ENCODE data around the gene SPDYC. TPM values are rescaled to one million over a fixed set of nuclear protein-coding genes. Genes with fewer than 3 reads are reported as not detected.

The SPDYC gene
- total and polyA plus RNA-seq, 2 of the 13 experiments (the other 11 are each of a cell fraction or from before 2014, with no cell fraction given), result 0.15 to 0.33 TPM

DNA sequence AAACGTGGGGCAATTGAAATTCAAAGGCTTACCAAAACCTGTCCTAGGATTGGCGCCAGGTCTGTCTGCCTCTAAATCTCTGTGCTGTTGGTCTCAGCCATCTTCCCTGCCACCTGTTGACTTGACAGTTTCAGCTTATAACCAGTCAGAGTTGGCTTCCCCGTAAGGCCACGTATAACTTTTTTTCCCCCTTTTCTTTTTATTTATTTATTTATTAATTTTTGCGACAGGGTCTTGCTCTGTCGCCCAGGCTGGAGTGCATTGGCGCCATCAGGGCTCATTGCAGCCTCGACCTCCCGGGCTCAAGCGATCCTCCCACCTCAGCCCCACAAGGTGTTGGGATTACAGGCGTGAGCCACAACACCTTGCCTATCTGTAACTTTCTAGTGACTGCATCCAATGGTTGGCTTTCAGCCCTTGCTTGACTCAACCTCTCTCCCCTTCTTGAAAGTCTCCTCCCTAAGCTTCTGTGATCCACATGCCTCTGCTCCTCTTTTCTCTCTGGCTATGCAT is 34.3 kb upstream of the SPDYC start:
- ChIA-PET POLR2A (interaction anchor here (0.6 to 5.1 kb wide), 38 partner anchors 9 to 357 kb away, joined by 3 to 105 read pairs (median 5); partner anchors contain the start of genes ARL2, CAPN1, CDC42EP2 and FAU), CTCF (ENCODE audit: low intra/inter-chr PET ratio, low total read pairs) (no interaction called here)
- Histone ChIP-seq H3K4me3 (replicated peaks in 1 of 3; ENCODE audit: insufficient read depth in 1 of 3, low read depth in 2 of 3, low read length in 3 of 3) (peak overlapping the region; percentile 47 to 92 (median 57)), H3K36me3 (replicated peaks in 1 of 2; ENCODE audit: control insufficient read depth in 1 of 2, insufficient read depth in 2 of 2, low read length in 2 of 2) (peaks cover 14 to 24% of the 10 kb centered on the region in 2 experiments), H2AFZ (ENCODE audit: low read length) (no peak overlapping the region), H3K27ac (ENCODE audit: extremely low read length, insufficient read depth, low read length) (peak overlapping the region; percentile 96), H4K20me1 (ENCODE audit: insufficient read depth, low read length) (peaks cover 17% of the 10 kb centered on the region), H3K27me3 (ENCODE audit: control insufficient read depth in 1 of 2, insufficient read depth in 2 of 2, low read length in 2 of 2) (no peaks in the 10 kb centered on the region; a peak in 1 of 5 replicates), H3K9me3 (ENCODE audit: low read length) (no peaks in the 10 kb centered on the region), H3K9ac (ENCODE audit: insufficient read depth, low read depth, low read length) (peak overlapping the region; percentile 96), H3K79me2 (ENCODE audit: insufficient read depth, low read length) (peaks cover 26% of the 10 kb centered on the region), H3K4me2 (ENCODE audit: low read depth, low read length) (peak overlapping the region; percentile 92), H3K4me1 (ENCODE audit: insufficient read depth, low read length) (peaks cover 28% of the 10 kb centered on the region)
- TF ChIP-seq REPIN1 (CRISPR knock-in tag; IDR thresholded peaks at IDR 0.05; ENCODE audit: borderline replicate concordance, low read depth) (0 out of 2 replicates have a peak, but pooled peaks have one; percentile 10), PHF20 (CRISPR knock-in tag; IDR thresholded peaks at IDR 0.05) (0 out of 2 replicates have a peak, but pooled peaks have one; percentile 21), ZXDC (CRISPR knock-in tag; IDR thresholded peaks at IDR 0.05) (0 out of 2 replicates have a peak, but pooled peaks have one; percentile 12), SALL2 (CRISPR knock-in tag; IDR thresholded peaks at IDR 0.05) (0 out of 2 replicates have a peak, but pooled peaks have one; percentile 25), ZNF431 (CRISPR knock-in tag; IDR thresholded peaks at IDR 0.05; ENCODE audit: borderline replicate concordance, low read depth) (0 out of 2 replicates have a peak, but pooled peaks have one; percentile 8), ZNF235 (CRISPR knock-in tag; IDR thresholded peaks at IDR 0.05; ENCODE audit: borderline replicate concordance) (no peak)
- ATAC-seq (no peak), DNase-seq (ENCODE audit: low spot score) (no peak), FAIRE-seq (no peak)
- intact Hi-C loops (cut with micrococcal nuclease; ENCODE audit: unreplicated experiment) (loop anchor here (1.0 kb wide), 2 partner anchors 31 to 46 kb away; partner anchors contain the start of gene CAPN1), in situ Hi-C loops (cut with HindIII; ENCODE audit: extremely low pct_ligation_motif_present, low pct_unique_long_range_greater_than_20kb) (no loop called here)
- no TSS peak for BruUV-seq (replicated peaks)
- 86% methylated on average over 11 of the region's 11 CpGs for WGBS (ENCODE audit: low lambda C conversion rate)

Data from HepG2 (cell line).